GM21529 (cell line): Measurements from ENCODE around the gene CDC42EP4.

Experiments used
- ATAC-seq: cut with Tn5 transposase; IDR thresholded peaks from one replicate; pipeline ENCODE4 v1.9.1; 2021; ENCODE audit not compliant: unreplicated experiment

The CDC42EP4 gene

GRCh38 chr17:73257516-73257915 lies 54.3 kb downstream of the CDC42EP4 start:
- ATAC-seq, result no peak

GRCh38 chr17:73256220-73256619 lies 55.6 kb downstream of the CDC42EP4 start:
- no peak for ATAC-seq

- peak; percentile 51 for ATAC-seq
Observed at GRCh38 chr17:73255671-73256181, 56.1 kb downstream of the CDC42EP4 start.

- no peak for ATAC-seq
Observed at GRCh38 chr17:73251871-73252270, 59.9 kb downstream of the CDC42EP4 start.

GRCh38 chr17:73250851-73251640 lies 60.8 kb downstream of the CDC42EP4 start:
- no peak for ATAC-seq

DNA sequence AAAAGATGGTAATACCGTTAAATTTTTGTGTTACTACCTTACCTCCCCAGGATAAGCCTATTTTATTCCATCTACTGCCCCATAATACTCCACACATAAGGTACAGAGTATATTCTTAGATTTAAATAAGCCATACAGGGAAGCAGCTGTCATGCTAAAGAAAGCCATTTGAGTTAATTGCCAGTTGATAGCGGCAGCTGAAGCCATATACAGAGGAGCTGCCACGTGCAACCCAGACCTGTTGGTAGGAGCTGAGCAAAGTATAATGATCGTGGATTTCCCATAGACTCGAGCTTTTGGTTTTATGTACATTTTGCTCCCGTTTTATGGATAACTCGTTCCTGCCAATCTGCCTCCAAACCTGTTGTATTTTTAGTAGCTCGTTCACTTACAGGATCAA lies 62.1 kb downstream of the CDC42EP4 start:
- no peak for ATAC-seq

DNA sequence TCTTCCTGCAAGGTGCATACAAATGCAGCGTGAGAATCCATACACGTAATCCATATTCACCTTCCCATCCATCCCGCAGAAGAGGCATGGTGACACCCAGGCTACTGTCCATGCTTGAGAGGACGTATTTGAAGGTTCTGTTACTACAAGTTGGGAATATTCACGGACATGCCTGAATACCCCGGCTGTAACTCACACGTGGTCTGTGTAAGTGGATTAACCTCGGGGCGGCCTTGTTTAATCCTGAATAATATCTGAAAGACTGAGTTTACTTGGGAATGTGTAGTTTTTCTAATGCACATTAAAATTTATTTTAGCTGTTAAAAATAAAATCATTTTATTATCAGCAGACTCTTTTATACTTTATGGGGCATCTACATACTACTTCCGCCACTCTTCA lies 63.3 kb downstream of the CDC42EP4 start:
- ATAC-seq, result no peak

- no peak for ATAC-seq
Observed at GRCh38 chr17:73247726-73248125, 64.1 kb downstream of the CDC42EP4 start.

DNA sequence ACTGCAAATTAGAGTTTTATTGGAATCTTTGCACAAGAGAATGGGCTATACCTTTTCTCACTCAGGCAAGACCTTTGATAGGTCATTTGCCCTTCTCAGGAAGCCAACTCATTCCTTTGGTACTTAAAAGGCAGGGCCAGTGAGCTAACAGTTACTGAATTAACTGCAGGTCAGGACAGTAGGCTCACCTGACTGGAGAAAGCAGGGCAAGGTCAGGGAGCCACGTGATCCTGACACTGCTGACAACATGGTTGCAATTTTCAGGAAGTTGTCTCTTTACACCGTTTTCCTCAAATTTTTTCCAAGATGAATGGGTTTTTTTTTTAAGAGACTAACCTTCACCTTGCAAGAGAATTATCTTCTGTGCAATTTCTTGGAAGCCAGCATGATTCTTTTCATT lies 71.2 kb downstream of the CDC42EP4 start:
- no peak for ATAC-seq

DNA sequence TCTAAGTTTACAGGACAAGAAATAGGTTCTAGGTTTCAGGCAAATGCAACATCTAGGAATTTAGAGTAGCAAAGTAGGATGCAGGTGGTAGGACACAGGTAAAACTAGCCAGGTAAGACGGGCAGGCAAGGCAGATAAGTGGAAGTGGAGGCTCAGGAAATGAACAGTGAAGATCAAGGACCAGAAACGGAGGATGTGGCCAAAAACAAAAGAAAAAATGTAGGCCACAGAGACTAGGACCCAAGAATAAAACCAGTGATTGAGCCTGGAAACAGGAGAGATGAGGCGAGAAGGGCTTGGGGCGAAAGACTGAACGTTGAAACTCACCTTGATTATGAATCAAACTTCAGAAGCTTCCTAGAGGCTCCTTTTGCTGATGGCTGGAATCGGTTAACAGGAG lies 74.1 kb downstream of the CDC42EP4 start:
- no peak for ATAC-seq

DNA sequence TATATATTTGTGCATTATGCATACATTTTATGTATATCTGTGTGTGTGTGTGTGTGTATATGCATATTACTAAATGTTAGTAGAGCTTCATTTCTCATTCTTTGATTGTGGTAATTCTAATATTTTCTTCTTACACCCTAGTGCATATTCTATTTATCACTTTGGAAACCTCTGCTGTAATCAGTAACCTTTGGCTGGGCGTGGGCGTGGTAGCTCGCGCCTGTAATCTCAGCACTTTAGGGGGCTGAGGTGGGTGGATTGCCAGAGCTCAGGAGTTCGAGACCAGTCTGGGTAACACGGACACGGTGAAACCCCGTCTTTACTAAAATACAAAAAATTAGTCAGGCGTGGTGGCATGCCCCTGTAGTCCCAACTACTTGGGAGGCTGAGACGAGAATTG lies 77.1 kb downstream of the CDC42EP4 start:
- no peak for ATAC-seq
